ENCODE results near the gene TLR3. TPM values are rescaled to one million over a fixed set of nuclear protein-coding genes. Genes with fewer than 3 reads are reported as not detected.

The TLR3 gene
- total RNA-seq, 1 donor from 2014 or later = not detected

- peaks cover 4% of the 10 kb centered on the region for H3K27me3 Mint-ChIP-seq (ENCODE audit: unreplicated experiment)
- no peaks in the 10 kb centered on the region for H3K9me3 Mint-ChIP-seq (ENCODE audit: unreplicated experiment)
- no peaks in the 10 kb centered on the region for H3K36me3 Mint-ChIP-seq (ENCODE audit: low read depth, unreplicated experiment)
- H3K4me1 Mint-ChIP-seq (ENCODE audit: unreplicated experiment) = no peaks in the 10 kb centered on the region
- TF ChIP-seq, protein P1, sequence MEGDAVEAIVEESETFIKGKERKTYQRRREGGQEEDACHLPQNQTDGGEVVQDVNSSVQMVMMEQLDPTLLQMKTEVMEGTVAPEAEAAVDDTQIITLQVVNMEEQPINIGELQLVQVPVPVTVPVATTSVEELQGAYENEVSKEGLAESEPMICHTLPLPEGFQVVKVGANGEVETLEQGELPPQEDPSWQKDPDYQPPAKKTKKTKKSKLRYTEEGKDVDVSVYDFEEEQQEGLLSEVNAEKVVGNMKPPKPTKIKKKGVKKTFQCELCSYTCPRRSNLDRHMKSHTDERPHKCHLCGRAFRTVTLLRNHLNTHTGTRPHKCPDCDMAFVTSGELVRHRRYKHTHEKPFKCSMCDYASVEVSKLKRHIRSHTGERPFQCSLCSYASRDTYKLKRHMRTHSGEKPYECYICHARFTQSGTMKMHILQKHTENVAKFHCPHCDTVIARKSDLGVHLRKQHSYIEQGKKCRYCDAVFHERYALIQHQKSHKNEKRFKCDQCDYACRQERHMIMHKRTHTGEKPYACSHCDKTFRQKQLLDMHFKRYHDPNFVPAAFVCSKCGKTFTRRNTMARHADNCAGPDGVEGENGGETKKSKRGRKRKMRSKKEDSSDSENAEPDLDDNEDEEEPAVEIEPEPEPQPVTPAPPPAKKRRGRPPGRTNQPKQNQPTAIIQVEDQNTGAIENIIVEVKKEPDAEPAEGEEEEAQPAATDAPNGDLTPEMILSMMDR (IDR thresholded peaks at IDR 0.05; ENCODE audit: unreplicated experiment) = no peak
- H3K27ac Mint-ChIP-seq (ENCODE audit: unreplicated experiment) = peak overlapping the region; percentile 15
- no peak for DNase-seq (ENCODE audit: low spot score)
- H3K4me3 Mint-ChIP-seq (ENCODE audit: unreplicated experiment) = peak overlapping the region; percentile 58
Measured at GRCh38 chr4:186081202-186081807, 12.3 kb downstream of the TLR3 start.

DNA sequence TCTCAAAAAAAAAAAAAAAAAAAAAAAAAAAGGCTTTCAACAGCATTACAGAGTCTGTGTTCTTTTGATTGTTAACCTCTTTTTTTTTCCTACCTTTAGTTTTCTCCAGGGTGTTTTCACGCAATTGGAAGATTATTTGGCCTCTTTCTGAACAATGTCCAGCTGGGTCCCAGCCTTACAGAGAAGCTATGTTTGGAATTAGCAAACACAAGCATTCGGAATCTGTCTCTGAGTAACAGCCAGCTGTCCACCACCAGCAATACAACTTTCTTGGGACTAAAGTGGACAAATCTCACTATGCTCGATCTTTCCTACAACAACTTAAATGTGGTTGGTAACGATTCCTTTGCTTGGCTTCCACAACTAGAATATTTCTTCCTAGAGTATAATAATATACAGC is 13.3 kb downstream of the TLR3 start:
- DNase-seq (ENCODE audit: low spot score) = no peak
- no peaks in the 10 kb centered on the region for H3K9me3 Mint-ChIP-seq (ENCODE audit: unreplicated experiment)

GRCh38 chr4:186088523-186088922 is 19.6 kb downstream of the TLR3 start:
- DNase-seq (ENCODE audit: low spot score) = no peak
- Mint-ChIP-seq H3K4me1 (ENCODE audit: unreplicated experiment) (peaks cover 14% of the 10 kb centered on the region), H3K27me3 (ENCODE audit: unreplicated experiment) (peaks cover 3% of the 10 kb centered on the region), H3K9me3 (ENCODE audit: unreplicated experiment) (no peaks in the 10 kb centered on the region), H3K36me3 (ENCODE audit: low read depth, unreplicated experiment) (no peaks in the 10 kb centered on the region), H3K4me3 (ENCODE audit: unreplicated experiment) (no peak overlapping the region), H3K27ac (ENCODE audit: unreplicated experiment) (no peak overlapping the region)
- TF ChIP-seq, protein P1 (IDR thresholded peaks at IDR 0.05; ENCODE audit: unreplicated experiment) = no peak

More for the DNA sequence above, 13.3 kb downstream of the TLR3 start:
- H3K27me3 Mint-ChIP-seq (ENCODE audit: unreplicated experiment) = peaks cover 4% of the 10 kb centered on the region
- H3K36me3 Mint-ChIP-seq (ENCODE audit: low read depth, unreplicated experiment) = no peaks in the 10 kb centered on the region
- H3K4me1 Mint-ChIP-seq (ENCODE audit: unreplicated experiment) = peaks cover 2% of the 10 kb centered on the region
- H3K4me3 Mint-ChIP-seq (ENCODE audit: unreplicated experiment) = no peak overlapping the region
- TF ChIP-seq, protein P1 (IDR thresholded peaks at IDR 0.05; ENCODE audit: unreplicated experiment) = no peak
- H3K27ac Mint-ChIP-seq (ENCODE audit: unreplicated experiment) = no peak overlapping the region

- no peak overlapping the region for H3K4me3 Mint-ChIP-seq (ENCODE audit: unreplicated experiment)
- DNase-seq (ENCODE audit: low spot score) = no peak
- no peaks in the 10 kb centered on the region for H3K36me3 Mint-ChIP-seq (ENCODE audit: low read depth, unreplicated experiment)
- TF ChIP-seq, protein P1 (IDR thresholded peaks at IDR 0.05; ENCODE audit: unreplicated experiment) = no peak
- H3K27ac Mint-ChIP-seq (ENCODE audit: unreplicated experiment) = no peak overlapping the region
- H3K4me1 Mint-ChIP-seq (ENCODE audit: unreplicated experiment) = peaks cover 12% of the 10 kb centered on the region
- no peaks in the 10 kb centered on the region for H3K9me3 Mint-ChIP-seq (ENCODE audit: unreplicated experiment)
- H3K27me3 Mint-ChIP-seq (ENCODE audit: unreplicated experiment) = peaks cover 4% of the 10 kb centered on the region
Measured at GRCh38 chr4:186092296-186092695, 23.3 kb downstream of the TLR3 start.

DNA sequence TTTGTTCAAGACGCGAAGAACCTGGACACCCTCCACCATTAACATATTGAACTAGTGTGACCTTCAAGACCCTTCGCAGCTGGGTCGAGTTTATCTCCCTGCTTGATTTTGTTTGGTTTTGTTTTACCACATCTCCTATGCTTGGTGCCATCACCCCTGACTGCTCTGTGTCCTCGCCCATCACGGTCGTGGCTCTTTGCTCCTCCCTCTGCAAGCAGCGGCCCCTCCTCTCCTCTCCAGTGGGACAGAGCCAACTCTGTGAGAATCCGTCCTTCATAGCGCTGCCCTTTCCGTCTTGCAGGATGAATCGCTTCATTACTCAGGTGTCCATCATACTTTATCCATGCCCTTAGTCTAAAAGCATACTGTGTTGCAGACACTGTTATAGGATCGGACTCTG is 26.4 kb downstream of the TLR3 start:
- Mint-ChIP-seq H3K9me3 (ENCODE audit: unreplicated experiment) (no peaks in the 10 kb centered on the region), H3K4me1 (ENCODE audit: unreplicated experiment) (peaks cover 2% of the 10 kb centered on the region), H3K4me3 (ENCODE audit: unreplicated experiment) (no peak overlapping the region), H3K36me3 (ENCODE audit: low read depth, unreplicated experiment) (no peaks in the 10 kb centered on the region), H3K27ac (ENCODE audit: unreplicated experiment) (no peak overlapping the region), H3K27me3 (ENCODE audit: unreplicated experiment) (peaks cover 4% of the 10 kb centered on the region)
- no peak for DNase-seq (ENCODE audit: low spot score)
- TF ChIP-seq, protein P1 (IDR thresholded peaks at IDR 0.05; ENCODE audit: unreplicated experiment) = no peak

Data from endothelial cell (in vitro differentiated cells).